Transverse colon (tissue), 3 donors: ENCODE results near the gene MEIS2.

ENCODE experiments used
- CTCF ChIP-seq, 5 experiments: fragments of 200-600 bp in 3 of 5; fragments of 450-650 bp in 2 of 5; sonication (generic) in 3 of 5; IDR thresholded peaks; 1 replicate in 2 of 5; 2 replicates in 3 of 5; pipeline ENCODE4 v1.5.1; 2016 to 2017; ENCODE audit warnings: antibody characterized with exemption in 5 of 5, inconsistent platforms in 3 of 5, mild to moderate bottlenecking in 2 of 5, moderate library complexity in 1 of 5
- POLR2A ChIP-seq: fragments of 450-650 bp; IDR thresholded peaks from one replicate; pipeline ENCODE4 v1.6.1; 2016; ENCODE audit warnings: antibody characterized with exemption, mild to moderate bottlenecking, moderate library complexity

GRCh38 chr15:36941798-36942197, 158.6 kb downstream of the MEIS2 start:
- TF ChIP-seq POLR2A (no peak), CTCF (IDR thresholded peaks at IDR 0.05) (no peak)
